HepG2 (cell line): ENCODE data around the gene ARID5B. TPM values are rescaled to one million over a fixed set of nuclear protein-coding genes. Genes with fewer than 3 reads are reported as not detected.

Source experiments
- ATAC-seq: fragments of 200-7000 bp; cut with Tn5 transposase; 3 replicates; pipeline ENCODE4 v1.9.1; 2020; ENCODE audit warnings: mild to moderate bottlenecking, moderate library complexity
- BruUV-seq: library from RNA; stranded (reverse); fragments of 400-500 nt; replicated peaks from 2 replicates; lab custom pipeline; 2021; lab: Mats Ljungman, UMichigan
- CTCF ChIA-PET: fragments of 300-600 bp; formaldehyde crosslinking; extraction: SDS; loops from one replicate; lab custom pipeline; 2021; ENCODE audit warnings: low total read pairs, inconsistent platforms, low intra/inter-chr PET ratio; lab: Yijun Ruan, JAX
- POLR2A ChIA-PET: fragments of 350-600 bp; sonication (Branson Sonifier 250); formaldehyde crosslinking; loops from one replicate; lab custom pipeline; 2020; ENCODE audit warnings: antibody characterized with exemption, inconsistent platforms; lab: Yijun Ruan, JAX
- DNase-seq: peaks from one replicate; pipeline ENCODE4 v3.0.0-alpha.2; 2015; ENCODE audit warnings: low spot score
- FAIRE-seq: peaks from 3 replicates; lab custom pipeline; 2011; peaks lifted over from hg19 to GRCh38; lab: Jason Lieb, UNC
- H2AFZ ChIP-seq: one replicate; pipeline ENCODE4 v1.6.1; 2011; ENCODE audit warnings: low read length, inconsistent platforms
- H3K27ac ChIP-seq: fragments of 300-600 bp; 3 replicates; pipeline ENCODE4 v1.8.0; 2011; ENCODE audit warnings: mixed run types, mild to moderate bottlenecking, mixed read lengths, low read length, inconsistent platforms; ENCODE audit not compliant: insufficient read depth; ENCODE audit errors: extremely low read length
- H3K27me3 ChIP-seq, 2 experiments: fragments of 200-600 bp in 1 of 2; 2 replicates in 1 of 2; 3 replicates in 1 of 2; pipeline versions ENCODE4 v1.6.0 to v1.8.0; 2011; ENCODE audit warnings: low read length in 2 of 2, mild to moderate bottlenecking in 2 of 2, moderate library complexity in 2 of 2, inconsistent platforms in 1 of 2; ENCODE audit not compliant: insufficient read depth in 2 of 2, control insufficient read depth in 1 of 2
- H3K36me3 ChIP-seq, 2 experiments: fragments of 200-600 bp in 1 of 2; replicated peaks in 1 of 2; 2 replicates in 1 of 2; 3 replicates in 1 of 2; pipeline versions ENCODE4 v1.5.1 to v1.8.0; 2011; ENCODE audit warnings: low read length in 2 of 2, inconsistent platforms in 1 of 2; ENCODE audit not compliant: insufficient read depth in 2 of 2, control insufficient read depth in 1 of 2
- H3K4me1 ChIP-seq: 2 replicates; pipeline ENCODE4 v1.5.1; 2012; ENCODE audit warnings: low read length, inconsistent platforms; ENCODE audit not compliant: insufficient read depth
- H3K4me2 ChIP-seq: 2 replicates; pipeline ENCODE4 v1.6.0; 2011; ENCODE audit warnings: low read depth, low read length, inconsistent platforms
- H3K4me3 ChIP-seq, 3 experiments: fragments of 200-600 bp in 1 of 3; sonication (generic), shearing (Covaris generic) in 1 of 3; replicated peaks in 1 of 3; 2 replicates each; pipeline ENCODE4 v1.5.1; 2011 to 2016; ENCODE audit warnings: low read length in 3 of 3, inconsistent platforms in 2 of 3, low read depth in 2 of 3, mild to moderate bottlenecking in 2 of 3, control low read depth in 1 of 3, mixed read lengths in 1 of 3; ENCODE audit not compliant: insufficient read depth in 1 of 3
- H3K79me2 ChIP-seq: one replicate; pipeline ENCODE4 v1.6.1; 2011; ENCODE audit warnings: low read length, inconsistent platforms; ENCODE audit not compliant: insufficient read depth
- H3K9ac ChIP-seq: 2 replicates; pipeline ENCODE4 v1.6.0; 2011; ENCODE audit warnings: mild to moderate bottlenecking, low read depth, low read length, inconsistent platforms; ENCODE audit not compliant: insufficient read depth
- H3K9me3 ChIP-seq: 2 replicates; pipeline ENCODE4 v1.5.1; 2012; ENCODE audit warnings: mild to moderate bottlenecking, low read length
- H4K20me1 ChIP-seq: 2 replicates; pipeline ENCODE4 v1.6.0; 2011; ENCODE audit warnings: inconsistent platforms, mild to moderate bottlenecking, low read length, moderate library complexity; ENCODE audit not compliant: insufficient read depth
- ATF2 ChIP-seq: sonication (generic); formaldehyde crosslinking; IDR thresholded peaks from 2 replicates; pipeline ENCODE4 v1.4.0; 2020; ENCODE audit warnings: missing genetic modification reagents
- EHMT2 ChIP-seq: fragments of 200-600 bp; sonication (generic); IDR thresholded peaks from 2 replicates; pipeline ENCODE4 v1.7.0; 2017; ENCODE audit warnings: antibody characterized with exemption, low read depth, low read length, borderline replicate concordance
- EZH2 ChIP-seq: conservative IDR thresholded peaks from 2 replicates; pipeline ENCODE4 v1.6.1; 2012; ENCODE audit warnings: mild to moderate bottlenecking, low read depth, low read length, moderate library complexity
- HMGXB3 ChIP-seq: sonication (generic); formaldehyde crosslinking; IDR thresholded peaks from 2 replicates; pipeline ENCODE4 v1.4.0; 2020; ENCODE audit warnings: missing genetic modification reagents, borderline replicate concordance
- HOXD1 ChIP-seq: sonication (generic); formaldehyde crosslinking; IDR thresholded peaks from 2 replicates; pipeline ENCODE4 v1.5.0; 2020; ENCODE audit warnings: missing genetic modification reagents
- MAX ChIP-seq: IDR thresholded peaks from 2 replicates; pipeline ENCODE4 v1.6.1; 2012; ENCODE audit warnings: inconsistent platforms
- SP2 ChIP-seq: sonication (generic); formaldehyde crosslinking; IDR thresholded peaks from 2 replicates; pipeline ENCODE4 v1.5.1; 2020; ENCODE audit warnings: mild to moderate bottlenecking, missing genetic modification reagents
- TBX3 ChIP-seq: fragments of 450-650 bp; IDR thresholded peaks from 2 replicates; pipeline ENCODE4 v1.6.1; 2017; ENCODE audit warnings: antibody characterized with exemption, mild to moderate bottlenecking, inconsistent platforms, borderline replicate concordance
- ZBTB34 ChIP-seq: sonication (generic); formaldehyde crosslinking; IDR thresholded peaks from 2 replicates; pipeline ENCODE4 v1.8.0; 2022; ENCODE audit warnings: mild to moderate bottlenecking, missing genetic modification reagents
- ZNF772 ChIP-seq: sonication (generic); formaldehyde crosslinking; IDR thresholded peaks from 2 replicates; pipeline ENCODE4 v1.5.0; 2020; ENCODE audit warnings: mild to moderate bottlenecking, missing genetic modification reagents
- ZNF800 ChIP-seq: sonication (generic); formaldehyde crosslinking; IDR thresholded peaks from 2 replicates; pipeline ENCODE4 v1.4.0; 2020; ENCODE audit warnings: missing genetic modification reagents
- ZSCAN22 ChIP-seq: sonication (generic); formaldehyde crosslinking; IDR thresholded peaks from 2 replicates; pipeline ENCODE4 v1.4.0; 2020; ENCODE audit warnings: mild to moderate bottlenecking, missing genetic modification reagents
- WGBS: methylation state at CpG from one replicate; pipeline ENCODE4 v1.1.6; 2017; ENCODE audit warnings: low lambda C conversion rate; 5-methylcytosine and 5-hydroxymethylcytosine counted together
- in situ Hi-C: cut with HindIII; loops from 2 replicates; pipeline ENCODE4 v1.10.0; 2017; ENCODE audit warnings: low pct_unique_long_range_greater_than_20kb; ENCODE audit not compliant: extremely low pct_ligation_motif_present
- intact Hi-C: fragments of 100-400 bp; cut with micrococcal nuclease; formaldehyde crosslinking; loops from one replicate; pipeline ENCODE4 v1.10.0; 2022; ENCODE audit not compliant: unreplicated experiment
- polyA plus RNA-seq, 8 experiments: library from polyadenylated mRNA; depleted of rRNA in 3 of 8; stranded (reverse) in 7 of 8; unstranded in 1 of 8; fragments of >200 nt; fragmentation: Illumina TruSeq in 4 of 8; extraction: Trizol in 4 of 8; gene quantifications; 2 replicates each; pipeline versions ENCODE4 v1.2.1 to v1.2.3, GENCODE V29; 2011 to 2016; ENCODE audit warnings: low read depth in 4 of 8, missing spikeins in 1 of 8, mixed read lengths in 1 of 8; ENCODE audit not compliant: insufficient read depth in 1 of 8
- total RNA-seq, 5 experiments: library from RNA; depleted of rRNA; stranded (reverse); fragments of >200 nt; fragmentation: Illumina TruSeq; extraction: Trizol; gene quantifications; 2 replicates each; pipeline ENCODE4 v1.2.3, GENCODE V29; 2016; ENCODE audit warnings: low read depth in 1 of 5
- TF ChIP-seq, protein P1 (sequence below): IDR thresholded peaks from 2 replicates; pipeline ENCODE4 v1.6.1; 2016; ENCODE audit warnings: missing compliant biosample characterization, missing genetic modification reagents, borderline replicate concordance

The ARID5B gene
- total and polyA plus RNA-seq, 2 of the 13 experiments (the other 11 are each of a cell fraction or from before 2014, with no cell fraction given) = 6.2 to 21.1 TPM

DNA sequence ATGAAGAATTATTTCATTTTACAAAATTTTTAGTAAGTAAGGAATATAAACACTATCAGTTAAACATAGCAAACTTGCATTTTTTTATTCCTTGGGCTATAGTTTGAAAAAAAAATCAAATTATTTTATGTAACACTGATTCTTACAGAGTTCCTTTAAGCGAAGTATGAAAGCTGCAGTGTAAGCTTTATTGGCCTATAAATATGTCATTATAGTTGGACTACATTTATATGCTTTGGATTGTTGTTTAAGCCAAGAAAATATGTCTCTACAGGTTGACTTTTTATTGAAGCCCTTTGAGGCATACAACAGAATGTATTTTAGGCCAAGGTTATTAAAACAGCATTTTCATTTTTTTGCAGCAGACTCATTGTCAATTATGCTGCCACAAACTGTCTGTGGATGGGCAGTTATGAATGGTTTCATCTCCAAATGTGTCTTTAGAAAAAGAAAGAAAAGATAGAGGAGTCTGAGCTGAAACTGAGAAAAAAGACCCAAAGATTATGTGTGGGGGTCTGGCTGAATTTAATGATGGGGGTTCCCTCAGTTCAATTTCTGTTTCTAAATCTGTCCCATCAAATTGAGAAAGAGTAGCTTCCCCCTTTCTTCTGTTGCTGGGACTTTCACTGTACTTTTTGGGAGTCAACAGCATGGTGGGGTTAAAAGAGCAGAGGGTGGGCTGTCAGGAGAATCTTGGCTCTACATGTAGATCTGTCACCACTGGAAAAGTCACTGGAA is 43.1 kb downstream of the ARID5B start:
- Histone ChIP-seq H3K9ac (no peak overlapping the region), H3K4me1 (peaks cover 11% of the 10 kb centered on the region; the same call in 1 of the 2 replicates), H3K79me2 (no peaks in the 10 kb centered on the region), H3K27ac (no peak overlapping the region), H3K4me3 (no peak overlapping the region), H4K20me1 (no peaks in the 10 kb centered on the region), H2AFZ (no peak overlapping the region), H3K4me2 (no peak overlapping the region), H3K36me3 (peaks cover 6 to 34% of the 10 kb centered on the region in 2 experiments), H3K27me3 (no peaks in the 10 kb centered on the region), H3K9me3 (no peaks in the 10 kb centered on the region)
- DNase-seq = no peak
- ATAC-seq = no peak
- BruUV-seq = no TSS peak
- 95% methylated on average over 1 of the region's 1 CpG for WGBS
- in situ Hi-C loops = no loop called here
- CTCF ChIA-PET = no interaction called here
- FAIRE-seq = no peak
- POLR2A ChIA-PET = no interaction called here
- intact Hi-C loops = no loop called here
- no peak for TF ChIP-seq ZNF800
- TF ChIP-seq, protein P1, sequence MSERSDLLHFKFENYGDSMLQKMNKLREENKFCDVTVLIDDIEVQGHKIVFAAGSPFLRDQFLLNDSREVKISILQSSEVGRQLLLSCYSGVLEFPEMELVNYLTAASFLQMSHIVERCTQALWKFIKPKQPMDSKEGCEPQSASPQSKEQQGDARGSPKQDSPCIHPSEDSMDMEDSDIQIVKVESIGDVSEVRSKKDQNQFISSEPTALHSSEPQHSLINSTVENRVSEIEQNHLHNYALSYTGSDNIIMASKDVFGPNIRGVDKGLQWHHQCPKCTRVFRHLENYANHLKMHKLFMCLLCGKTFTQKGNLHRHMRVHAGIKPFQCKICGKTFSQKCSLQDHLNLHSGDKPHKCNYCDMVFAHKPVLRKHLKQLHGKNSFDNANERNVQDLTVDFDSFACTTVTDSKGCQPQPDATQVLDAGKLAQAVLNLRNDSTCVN (CRISPR knock-in tag) = no peak
- no peak for TF ChIP-seq TBX3
- no peak for TF ChIP-seq ATF2 (CRISPR knock-in tag)
- no peak for TF ChIP-seq ZSCAN22 (CRISPR knock-in tag)
- TF ChIP-seq HOXD1 (CRISPR knock-in tag) = no peak
- TF ChIP-seq SP2 = no peak
- TF ChIP-seq ZNF772 (CRISPR knock-in tag) = no peak
- no peak for TF ChIP-seq MAX
- no peak for TF ChIP-seq ZBTB34 (CRISPR knock-in tag)
- TF ChIP-seq EHMT2 = no peak
- no peak for TF ChIP-seq EZH2
- TF ChIP-seq HMGXB3 (CRISPR knock-in tag) = no peak
